ENCODE results near the gene SYP.
"Not testable (repeated sequence)": the region's sequence is repeated elsewhere in the genome, so short reads cannot be mapped to it uniquely, and the experiment has no call there.

DNA sequence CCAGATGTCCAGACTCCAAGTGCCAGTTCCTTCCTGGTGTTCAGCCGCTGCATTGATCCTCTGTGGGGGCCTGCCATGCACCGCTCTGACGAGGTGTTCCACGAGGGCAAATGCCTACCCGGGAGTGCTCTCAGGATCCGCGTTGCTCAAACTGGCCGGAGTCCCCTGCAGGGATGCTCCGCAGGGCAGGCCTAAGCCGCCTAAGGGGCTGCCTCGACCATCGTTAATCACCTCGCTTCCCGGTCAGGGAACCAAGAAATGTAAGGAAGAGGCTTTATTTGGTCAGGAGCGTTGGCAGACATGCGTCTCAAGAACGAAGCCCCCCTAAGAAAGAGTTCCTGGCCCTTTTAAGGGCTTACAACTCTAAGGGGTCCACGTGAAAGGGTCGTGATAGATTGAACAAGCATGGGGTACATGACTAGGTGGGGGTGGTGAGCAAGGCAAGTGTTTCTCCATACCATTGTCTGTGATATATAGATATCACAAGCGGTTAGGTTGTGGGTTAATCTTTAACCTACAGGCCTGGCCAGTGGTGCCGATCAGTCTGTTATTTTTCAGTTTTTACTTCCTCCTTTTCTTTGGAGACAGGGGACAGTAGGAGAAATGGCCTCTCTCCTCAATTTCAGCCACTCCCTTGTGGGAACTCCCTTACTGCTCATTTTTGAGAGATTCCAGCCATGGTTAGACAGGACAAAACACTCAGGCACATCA lies 51.4 kb downstream of the SYP start:
- not testable (repeated sequence) for TF ChIP-seq POLR2A (IDR thresholded peaks at IDR 0.05; ENCODE audit: low read depth, low read length); POLR2AphosphoS5 (IDR thresholded peaks at IDR 0.05; ENCODE audit: low read depth, low read length); TAF1 (IDR thresholded peaks at IDR 0.05; ENCODE audit: borderline replicate concordance, low read depth, low read length)
